IMR-90 (cell line): ENCODE data around the gene SPATS2L. TPM values are rescaled to one million over a fixed set of nuclear protein-coding genes. Genes with fewer than 3 reads are reported as not detected.

Experiments used
- ATAC-seq: fragments of 200-7000 bp; cut with Tn5 transposase; 2 replicates; pipeline ENCODE4 v1.9.1; 2020; ENCODE audit warnings: low read depth, mild to moderate bottlenecking, moderate library complexity
- BruUV-seq: library from RNA; stranded (reverse); fragments of 400-500 nt; replicated peaks from 2 replicates; lab custom pipeline; 2021; lab: Mats Ljungman, UMichigan
- CTCF ChIA-PET: fragments of 300-600 bp; formaldehyde crosslinking; extraction: SDS; loops from one replicate; lab custom pipeline; 2021; ENCODE audit warnings: antibody characterized with exemption; lab: Yijun Ruan, JAX
- POLR2A ChIA-PET: fragments of 300-600 bp; sonication (Branson Sonifier 250); formaldehyde crosslinking; loops from one replicate; lab custom pipeline; 2022; ENCODE audit warnings: antibody characterized with exemption; ENCODE audit not compliant: unreplicated experiment; lab: Charles Lee
- DNase-seq: peaks from one replicate; pipeline ENCODE4 v3.0.0; 2013
- H2AFZ ChIP-seq: replicated peaks from 2 replicates; pipeline ENCODE3; 2013; ENCODE audit warnings: low read length, mild to moderate bottlenecking; ENCODE audit not compliant: poor library complexity
- H2AK5ac ChIP-seq: 2 replicates; pipeline ENCODE4 v1.6.1; 2013; ENCODE audit warnings: low read depth, low read length, inconsistent platforms
- H2AK9ac ChIP-seq: replicated peaks from 2 replicates; pipeline ENCODE3; 2013; ENCODE audit warnings: mild to moderate bottlenecking, low read depth, low read length, moderate library complexity; ENCODE audit not compliant: poor library complexity
- H2BK120ac ChIP-seq: 2 replicates; pipeline ENCODE4 v1.6.1; 2013; ENCODE audit warnings: low read depth, low read length, inconsistent platforms
- H2BK15ac ChIP-seq: 3 replicates; pipeline ENCODE4 v1.6.1; 2013; ENCODE audit warnings: low read depth, low read length, inconsistent platforms
- H2BK20ac ChIP-seq: 2 replicates; pipeline ENCODE4 v1.6.1; 2013; ENCODE audit warnings: low read depth, mild to moderate bottlenecking, inconsistent platforms, low read length, moderate library complexity
- H2BK5ac ChIP-seq: 2 replicates; pipeline ENCODE4 v1.6.1; 2013; ENCODE audit warnings: mild to moderate bottlenecking, low read depth, low read length, inconsistent platforms; ENCODE audit not compliant: poor library complexity, severe bottlenecking
- H3K14ac ChIP-seq: replicated peaks from 2 replicates; pipeline ENCODE4 v1.6.1; 2013; ENCODE audit warnings: low read depth, low read length, inconsistent platforms
- H3K18ac ChIP-seq: 2 replicates; pipeline ENCODE4 v1.6.1; 2013; ENCODE audit warnings: low read depth, low read length, control low read depth
- H3K23ac ChIP-seq: 2 replicates; pipeline ENCODE4 v1.6.1; 2013; ENCODE audit warnings: low read depth, low read length, inconsistent platforms
- H3K27ac ChIP-seq: 2 replicates; pipeline ENCODE4 v1.5.1; 2013; ENCODE audit warnings: mild to moderate bottlenecking, control low read depth, low read length; ENCODE audit not compliant: insufficient read depth
- H3K27me3 ChIP-seq: 2 replicates; pipeline ENCODE4 v1.6.1; 2013; ENCODE audit warnings: low read length; ENCODE audit not compliant: control insufficient read depth, insufficient read depth
- H3K36me3 ChIP-seq: 2 replicates; pipeline ENCODE4 v1.6.1; 2013; ENCODE audit warnings: low read length, mixed read lengths; ENCODE audit not compliant: control insufficient read depth, insufficient read depth
- H3K4ac ChIP-seq: 2 replicates; pipeline ENCODE4 v1.6.1; 2013; ENCODE audit warnings: low read depth, low read length, inconsistent platforms
- H3K4me1 ChIP-seq: 2 replicates; pipeline ENCODE4 v1.6.1; 2013; ENCODE audit warnings: low read length, mixed read lengths; ENCODE audit not compliant: control insufficient read depth, insufficient read depth
- H3K4me2 ChIP-seq: 2 replicates; pipeline ENCODE4 v1.6.1; 2013; ENCODE audit warnings: low read depth, mild to moderate bottlenecking, control low read depth, low read length, moderate library complexity
- H3K4me3 ChIP-seq: 2 replicates; pipeline ENCODE4 v1.5.1; 2013; ENCODE audit warnings: low read depth, mild to moderate bottlenecking, control low read depth, low read length, moderate library complexity; ENCODE audit not compliant: insufficient read depth
- H3K56ac ChIP-seq: 2 replicates; pipeline ENCODE4 v1.6.1; 2013; ENCODE audit warnings: low read length, inconsistent platforms; ENCODE audit not compliant: insufficient read depth; ENCODE audit errors: extremely low read depth
- H3K79me1 ChIP-seq, 2 experiments: 2 replicates each; pipeline ENCODE4 v1.6.1; 2013; ENCODE audit warnings: low read length in 2 of 2, inconsistent platforms in 1 of 2, low read depth in 1 of 2
- H3K9ac ChIP-seq: 2 replicates; pipeline ENCODE4 v1.6.1; 2013; ENCODE audit warnings: low read depth, low read length, control low read depth
- H3K9me1 ChIP-seq: 2 replicates; pipeline ENCODE4 v1.6.1; 2013; ENCODE audit warnings: low read length, inconsistent platforms; ENCODE audit not compliant: insufficient read depth
- H3K9me3 ChIP-seq: 2 replicates; pipeline ENCODE4 v1.6.1; 2013; ENCODE audit warnings: low read length; ENCODE audit not compliant: control insufficient read depth, insufficient read depth
- H4K20me1 ChIP-seq: 2 replicates; pipeline ENCODE4 v1.6.1; 2013; ENCODE audit warnings: low read length, inconsistent platforms; ENCODE audit not compliant: insufficient read depth
- H4K5ac ChIP-seq: 2 replicates; pipeline ENCODE4 v1.6.1; 2013; ENCODE audit warnings: mild to moderate bottlenecking, low read depth, low read length, control low read depth
- H4K8ac ChIP-seq, 2 experiments: 2 replicates each; pipeline ENCODE4 v1.6.1; 2013; ENCODE audit warnings: low read depth in 2 of 2, low read length in 2 of 2, control low read depth in 1 of 2, inconsistent platforms in 1 of 2
- H4K91ac ChIP-seq: 2 replicates; pipeline ENCODE4 v1.6.1; 2013; ENCODE audit warnings: low read depth, low read length, inconsistent platforms; ENCODE audit not compliant: insufficient read depth
- CHD1 ChIP-seq: IDR thresholded peaks from 2 replicates; pipeline ENCODE4 v1.6.1; 2012; ENCODE audit warnings: low read depth, low read length, improper control_type of control experiment
- CTCF ChIP-seq: conservative IDR thresholded peaks from 2 replicates; pipeline ENCODE4 v1.5.1; 2012; ENCODE audit warnings: mild to moderate bottlenecking, low read depth, low read length, improper control_type of control experiment
- ELK1 ChIP-seq: fragments of 150-350 bp; IDR thresholded peaks from 2 replicates; pipeline ENCODE4 v1.6.1; 2016; ENCODE audit warnings: low read depth, mild to moderate bottlenecking, low read length, moderate library complexity, borderline replicate concordance
- FOS ChIP-seq: fragments of 150-350 bp; IDR thresholded peaks from 2 replicates; pipeline ENCODE4 v1.6.1; 2016; ENCODE audit warnings: low read depth, low read length
- MAFK ChIP-seq: IDR thresholded peaks from 2 replicates; pipeline ENCODE4 v1.6.1; 2012; ENCODE audit warnings: low read depth, low read length, improper control_type of control experiment
- MAZ ChIP-seq: IDR thresholded peaks from 2 replicates; pipeline ENCODE4 v1.6.1; 2012; ENCODE audit warnings: low read depth, mild to moderate bottlenecking, low read length, improper control_type of control experiment, moderate library complexity, borderline replicate concordance
- NFE2L2 ChIP-seq: fragments of 150-350 bp; IDR thresholded peaks from 2 replicates; pipeline ENCODE4 v1.6.1; 2016; ENCODE audit warnings: low read depth, mild to moderate bottlenecking, low read length
- RAD21 ChIP-seq: IDR thresholded peaks from 2 replicates; pipeline ENCODE4 v1.6.1; 2012; ENCODE audit warnings: low read length, improper control_type of control experiment
- RCOR1 ChIP-seq: IDR thresholded peaks from 2 replicates; pipeline ENCODE4 v1.6.1; 2012; ENCODE audit warnings: mild to moderate bottlenecking, low read length, improper control_type of control experiment; ENCODE audit not compliant: insufficient replicate concordance
- RFX5 ChIP-seq: IDR thresholded peaks from 2 replicates; pipeline ENCODE4 v1.8.0; 2012; ENCODE audit warnings: low read depth, mild to moderate bottlenecking, low read length, moderate library complexity
- USF2 ChIP-seq: fragments of 150-350 bp; IDR thresholded peaks from 2 replicates; pipeline ENCODE4 v1.6.1; 2017; ENCODE audit warnings: mild to moderate bottlenecking, antibody characterized with exemption, low read length, low read depth
- whole genome bisulfite sequencing, 2 experiments: methylation state at CpG; one replicate each; pipeline versions ENCODE4 v1.1.5 to v1.1.7; 2013; ENCODE audit warnings: missing lambda C conversion rate in 2 of 2; ENCODE audit not compliant: insufficient read length in 1 of 2; ENCODE audit errors: extremely low coverage in 2 of 2; 5-methylcytosine and 5-hydroxymethylcytosine counted together
- dilution Hi-C: fragments of 300-500 bp; cut with HindIII; formaldehyde crosslinking; loops from one replicate; pipeline ENCODE4 v1.14.3; 2018; ENCODE audit warnings: low sequenced_read_pairs; ENCODE audit not compliant: unreplicated experiment
- in situ Hi-C: fragments of 300-500 bp; cut with MboI; formaldehyde crosslinking; loops from 3 replicates; pipeline ENCODE4 v1.14.3; 2019; ENCODE audit warnings: low sequenced_read_pairs, inconsistent platforms, mixed read lengths
- intact Hi-C: fragments of 100-400 bp; cut with micrococcal nuclease; formaldehyde crosslinking; loops from 2 replicates; pipeline ENCODE4 v1.10.0; 2022
- polyA plus RNA-seq, 3 experiments: library from polyadenylated mRNA; depleted of rRNA; stranded (reverse); fragments of >200 nt; gene quantifications; 2 replicates each; pipeline ENCODE4 v1.2.3, GENCODE V29; 2012; ENCODE audit warnings: low replicate concordance in 1 of 3
- total RNA-seq: library from RNA; depleted of rRNA; stranded (reverse); fragments of >200 nt; gene quantifications from 2 replicates; pipeline ENCODE4 v1.2.3, GENCODE V29; 2012

Gene SPATS2L
- total and polyA plus RNA-seq, 2 of the 4 experiments (the other 2 are of a cell fraction) = 118 to 155 TPM

- no CpG with 5 or more reads among the region's 1 CpG for WGBS, 2 experiments
- Histone ChIP-seq H2AK9ac (no peak overlapping the region), H4K8ac (no peak overlapping the region), H3K56ac (no peak overlapping the region), H3K18ac (0 out of 2 replicates have a peak overlapping the region, but pooled peaks have one; percentile 32), H2BK120ac (no peak overlapping the region), H2AK5ac (no peak overlapping the region), H3K27me3 (no peaks in the 10 kb centered on the region), H3K9me3 (no peaks in the 10 kb centered on the region), H2BK15ac (no peak overlapping the region), H3K36me3 (peaks cover 32% of the 10 kb centered on the region), H3K4ac (no peak overlapping the region), H3K27ac (peak overlapping the region; percentile 6; the same call in 1 of the 2 replicates), H3K4me3 (no peak overlapping the region), H4K20me1 (no peaks in the 10 kb centered on the region; the same call in 1 of the 2 replicates), H3K23ac (no peak overlapping the region), H2AFZ (no peak overlapping the region), H3K79me1 (peaks cover 24 to 59% of the 10 kb centered on the region in 2 experiments), H2BK20ac (no peak overlapping the region), H3K9me1 (peaks cover 4% of the 10 kb centered on the region; the same call in 1 of the 2 replicates), H2BK5ac (no peak overlapping the region), H4K91ac (no peak overlapping the region), H3K4me1 (peaks cover 20% of the 10 kb centered on the region), H3K4me2 (no peak overlapping the region), H3K14ac (no peak overlapping the region; the same call in 1 of the 2 replicates), H3K9ac (no peak overlapping the region), H4K5ac (no peak overlapping the region)
- CTCF ChIA-PET = no interaction called here
- POLR2A ChIA-PET = no interaction called here
- TF ChIP-seq NFE2L2 = no peak
- TF ChIP-seq CHD1 = no peak
- TF ChIP-seq RAD21 = no peak
- TF ChIP-seq RCOR1 = no peak
- no peak for TF ChIP-seq FOS
- TF ChIP-seq USF2 = no peak
- TF ChIP-seq ELK1 = no peak
- TF ChIP-seq RFX5 = no peak
- TF ChIP-seq MAZ = no peak
- TF ChIP-seq MAFK = no peak
- TF ChIP-seq CTCF = no peak
- in situ Hi-C loops (no loop called here), intact Hi-C loops (no loop called here), dilution Hi-C loops (no loop called here)
- ATAC-seq (no peak), DNase-seq (no peak)
- BruUV-seq = no TSS peak
These were observed 132.4 kb downstream of the SPATS2L start for GRCh38 chr2:200438846-200439245.
